Endothelial cell of umbilical vein (primary cell): ENCODE data around the gene ATXN1. TPM values are rescaled to one million over a fixed set of nuclear protein-coding genes. Genes with fewer than 3 reads are reported as not detected.

Experiments
- BruUV-seq: library from RNA; stranded (reverse); fragments of 400-500 nt; replicated peaks from 2 replicates; lab custom pipeline; 2021; lab: Mats Ljungman, UMichigan
- CTCF ChIA-PET: fragments of 300-600, 350-600 bp; sonication (Branson Sonifier 250); formaldehyde crosslinking; loops from one replicate; lab custom pipeline; 2021; ENCODE audit warnings: antibody characterized with exemption, inconsistent platforms; lab: Charles Lee
- POLR2A ChIA-PET: fragments of 300-600, 350-600 bp; sonication (Branson Sonifier 250); formaldehyde crosslinking; loops from one replicate; lab custom pipeline; 2021; ENCODE audit warnings: antibody characterized with exemption, inconsistent platforms; lab: Charles Lee
- DNase-seq: peaks from one replicate; pipeline ENCODE4 v3.0.0-alpha.2; 2011; ENCODE audit warnings: low read depth, low spot score
- FAIRE-seq: peaks from 2 replicates; lab custom pipeline; 2011; peaks lifted over from hg19 to GRCh38; lab: Jason Lieb, UNC
- H2AFZ ChIP-seq: 2 replicates; pipeline ENCODE4 v1.6.0; 2012; ENCODE audit warnings: low read depth, low read length, control low read depth, inconsistent platforms
- H3K27ac ChIP-seq: 2 replicates; pipeline ENCODE4 v1.5.1; 2011; ENCODE audit warnings: low read depth, mild to moderate bottlenecking, control low read depth, low read length, moderate library complexity; ENCODE audit not compliant: insufficient read depth
- H3K27me3 ChIP-seq, 2 experiments: 2 replicates each; pipeline versions ENCODE4 v1.6.0 to v1.6.1; 2011; ENCODE audit warnings: low read length in 2 of 2, mixed read lengths in 1 of 2; ENCODE audit not compliant: control insufficient read depth in 2 of 2, insufficient read depth in 2 of 2
- H3K36me3 ChIP-seq, 2 experiments: 2 replicates in 1 of 2; 3 replicates in 1 of 2; pipeline ENCODE4 v1.5.1; 2011; ENCODE audit warnings: low read length in 2 of 2, mild to moderate bottlenecking in 1 of 2, moderate library complexity in 1 of 2; ENCODE audit not compliant: control insufficient read depth in 2 of 2, insufficient read depth in 2 of 2; ENCODE audit errors: extremely low read depth in 1 of 2
- H3K4me1 ChIP-seq: 3 replicates; pipeline ENCODE4 v1.5.1; 2011; ENCODE audit warnings: mild to moderate bottlenecking, low read length; ENCODE audit not compliant: control insufficient read depth, insufficient read depth; ENCODE audit errors: extremely low read depth
- H3K4me2 ChIP-seq: 2 replicates; pipeline ENCODE4 v1.6.1; 2011; ENCODE audit warnings: low read length, control low read depth, mixed read lengths; ENCODE audit not compliant: insufficient read depth
- H3K4me3 ChIP-seq, 3 experiments: fragments of 200-600 bp in 1 of 3; sonication (generic), shearing (Covaris generic) in 1 of 3; replicated peaks in 1 of 3; 2 replicates each; pipeline ENCODE4 v1.5.1; 2011 to 2016; ENCODE audit warnings: control low read depth in 3 of 3, low read length in 3 of 3, mild to moderate bottlenecking in 2 of 3, inconsistent platforms in 1 of 3, low read depth in 1 of 3, moderate library complexity in 1 of 3; ENCODE audit not compliant: insufficient read depth in 1 of 3
- H3K79me2 ChIP-seq: 2 replicates; pipeline ENCODE4 v1.6.0; 2012; ENCODE audit warnings: low read length, inconsistent platforms; ENCODE audit not compliant: control insufficient read depth, insufficient read depth
- H3K9ac ChIP-seq: replicated peaks from 2 replicates; pipeline ENCODE3; 2011; ENCODE audit warnings: low read length, control low read depth; ENCODE audit not compliant: insufficient read depth; ENCODE audit errors: extremely low read depth
- H3K9me1 ChIP-seq: replicated peaks from 3 replicates; pipeline ENCODE4 v1.6.0; 2011; ENCODE audit warnings: mild to moderate bottlenecking, low read length; ENCODE audit not compliant: control insufficient read depth, insufficient read depth; ENCODE audit errors: extremely low read depth
- H3K9me3 ChIP-seq: replicated peaks from 2 replicates; pipeline ENCODE4 v1.5.1; 2012; ENCODE audit warnings: low read length, inconsistent platforms; ENCODE audit not compliant: control insufficient read depth, insufficient read depth
- H4K20me1 ChIP-seq: replicated peaks from 2 replicates; pipeline ENCODE3; 2011; ENCODE audit warnings: mild to moderate bottlenecking, low read length; ENCODE audit not compliant: control insufficient read depth, insufficient read depth; ENCODE audit errors: extremely low read depth
- EZH2 ChIP-seq: IDR thresholded peaks from 2 replicates; pipeline ENCODE4 v1.6.1; 2012; ENCODE audit warnings: borderline replicate concordance, low read depth, mild to moderate bottlenecking, moderate library complexity, low read length, inconsistent platforms; ENCODE audit not compliant: severe bottlenecking
- GATA2 ChIP-seq: IDR thresholded peaks from 2 replicates; pipeline ENCODE4 v1.7.0; 2011; ENCODE audit warnings: low read depth, mild to moderate bottlenecking, moderate library complexity, mixed read lengths, low read length; ENCODE audit not compliant: insufficient read length, insufficient read depth
- JUN ChIP-seq: IDR thresholded peaks from 2 replicates; pipeline ENCODE4 v1.6.1; 2011; ENCODE audit warnings: borderline replicate concordance, low read depth; ENCODE audit not compliant: insufficient read length, insufficient read depth
- MAX ChIP-seq: IDR thresholded peaks from 2 replicates; pipeline ENCODE4 v1.6.1; 2011; ENCODE audit not compliant: insufficient read depth, insufficient read length
- MYC ChIP-seq: IDR thresholded peaks from one replicate; pipeline ENCODE4 v1.6.1; 2011; ENCODE audit warnings: mild to moderate bottlenecking, low read depth, low read length
- POLR2AphosphoS5 ChIP-seq: IDR thresholded peaks from 2 replicates; pipeline ENCODE4 v1.6.1; 2012; ENCODE audit warnings: low read depth, mild to moderate bottlenecking, control low read depth, low read length, moderate library complexity; ENCODE audit not compliant: insufficient read depth
- dilution Hi-C: fragments of 300-500 bp; cut with MboI; formaldehyde crosslinking; loops from one replicate; pipeline ENCODE4 v1.15.0; 2019; ENCODE audit warnings: low sequenced_read_pairs; ENCODE audit not compliant: extremely low pct_ligation_motif_present
- intact Hi-C: fragments of 100-400 bp; cut with micrococcal nuclease; formaldehyde crosslinking; loops from one replicate; pipeline ENCODE4 v1.10.0; 2022
- polyA plus RNA-seq, 4 experiments: library from polyadenylated mRNA; depleted of rRNA in 3 of 4; stranded (reverse) in 3 of 4; unstranded in 1 of 4; fragments of >200 nt; gene quantifications; 2 replicates each; pipeline versions ENCODE4 v1.2.1 to v1.2.3, GENCODE V29; 2011 to 2012; ENCODE audit warnings: missing spikeins in 1 of 4
- total RNA-seq: library from RNA; stranded (reverse); gene quantifications from 2 replicates; pipeline ENCODE4 v1.2.3, GENCODE V29; 2021

Gene ATXN1
- total and polyA plus RNA-seq, 2 donors (not counting 3 experiments of a cell fraction or from before 2014, with no cell fraction given) = 16.4 to 33.0 TPM

- no peak for FAIRE-seq
- CTCF ChIA-PET = interaction anchor here (1.7 kb wide), 1 partner anchor 514 kb away, joined by 3 read pairs; no protein-coding TSS in a partner anchor
Observed at GRCh38 chr6:16572317-16572716, 188.9 kb downstream of the ATXN1 start.

GRCh38 chr6:16570946-16571345, 190.3 kb downstream of the ATXN1 start:
- Histone ChIP-seq H3K27me3 (no peaks in the 10 kb centered on the region), H4K20me1 (no peaks in the 10 kb centered on the region), H3K4me1 (no peaks in the 10 kb centered on the region), H3K4me3 (no peak overlapping the region), H3K9me3 (no peaks in the 10 kb centered on the region), H3K27ac (no peak overlapping the region), H3K9ac (no peak overlapping the region), H3K4me2 (no peak overlapping the region), H3K79me2 (no peaks in the 10 kb centered on the region), H2AFZ (no peak overlapping the region), H3K9me1 (no peaks in the 10 kb centered on the region), H3K36me3 (no peaks in the 10 kb centered on the region)
- no peak for TF ChIP-seq MYC
- no peak for TF ChIP-seq POLR2AphosphoS5
- CTCF ChIA-PET = interaction anchor here (0.9 to 1.7 kb wide), 2 partner anchors 9 to 515 kb away, joined by 3 to 4 read pairs; no protein-coding TSS in a partner anchor
- POLR2A ChIA-PET = no interaction called here
- no peak for FAIRE-seq
- BruUV-seq = no TSS peak
- dilution Hi-C loops (no loop called here), intact Hi-C loops (no loop called here)
- no peak for DNase-seq

More at GRCh38 chr6:16572317-16572716, 188.9 kb downstream of the ATXN1 start:
- Histone ChIP-seq H3K27ac (no peak overlapping the region), H3K4me1 (no peaks in the 10 kb centered on the region), H4K20me1 (no peaks in the 10 kb centered on the region), H3K79me2 (no peaks in the 10 kb centered on the region), H3K9me3 (no peaks in the 10 kb centered on the region), H3K27me3 (no peaks in the 10 kb centered on the region), H3K4me3 (no peak overlapping the region), H3K36me3 (no peaks in the 10 kb centered on the region), H2AFZ (no peak overlapping the region), H3K4me2 (no peak overlapping the region), H3K9ac (no peak overlapping the region), H3K9me1 (no peaks in the 10 kb centered on the region)
- no peak for DNase-seq
- dilution Hi-C loops = no loop called here
- intact Hi-C loops = no loop called here
- no TSS peak for BruUV-seq
- POLR2A ChIA-PET = no interaction called here
- TF ChIP-seq MAX = no peak
- TF ChIP-seq EZH2 = no peak
- TF ChIP-seq MYC = no peak
- TF ChIP-seq GATA2 = no peak
- no peak for TF ChIP-seq JUN
